B cell (primary cell): ENCODE measurements around the gene APOB. TPM values are rescaled to one million over a fixed set of nuclear protein-coding genes. Genes with fewer than 3 reads are reported as not detected.

Source experiments
- ATAC-seq: fragments of 200-7000 bp; cut with Tn5 transposase; one replicate; pipeline ENCODE4 v1.10.0; 2021; ENCODE audit warnings: low read depth, mild to moderate bottlenecking, moderate number of reproducible peaks, moderate library complexity
- CTCF ChIA-PET: fragments of 350-600 bp; sonication (Branson Sonifier 250); formaldehyde crosslinking; loops from one replicate; lab custom pipeline; 2021; ENCODE audit warnings: antibody characterized with exemption, inconsistent platforms; lab: Charles Lee
- POLR2A ChIA-PET: fragments of 350-600 bp; sonication (Branson Sonifier 250); formaldehyde crosslinking; loops from one replicate; lab custom pipeline; 2021; ENCODE audit warnings: antibody characterized with exemption; lab: Charles Lee
- DNase-seq: peaks from one replicate; pipeline ENCODE4 v3.0.0; 2013
- H2AFZ ChIP-seq: 2 replicates; pipeline ENCODE4 v1.6.1; 2012; ENCODE audit warnings: mild to moderate bottlenecking, low read depth, low read length; ENCODE audit not compliant: insufficient read depth, poor library complexity, severe bottlenecking
- H3K27ac ChIP-seq, 2 donors: 1 replicate in 1 of 2; 2 replicates in 1 of 2; pipeline ENCODE4 v1.5.1; 2012 to 2013; ENCODE audit warnings: low read length in 2 of 2, mild to moderate bottlenecking in 2 of 2, moderate library complexity in 1 of 2
- H3K27me3 ChIP-seq, 4 experiments: fragments of 200-600 bp in 1 of 4; sonication (generic) in 1 of 4; replicated peaks in 1 of 4; 1 replicate in 2 of 4; 2 replicates in 2 of 4; pipeline versions ENCODE4 v1.6.1 to v1.7.0; 2013 to 2016; ENCODE audit warnings: low read length in 3 of 4, mild to moderate bottlenecking in 2 of 4, mixed read lengths in 1 of 4, moderate library complexity in 1 of 4; ENCODE audit not compliant: insufficient read depth in 4 of 4, control insufficient read depth in 3 of 4; ENCODE audit errors: control extremely low read depth in 1 of 4
- H3K36me3 ChIP-seq, 2 experiments: replicated peaks in 1 of 2; 1 replicate in 1 of 2; 2 replicates in 1 of 2; pipeline versions ENCODE4 v1.6.1 to v1.7.1; 2013; ENCODE audit warnings: low read length in 1 of 2; ENCODE audit not compliant: insufficient read depth in 2 of 2, control insufficient read depth in 1 of 2; ENCODE audit errors: control extremely low read depth in 1 of 2, extremely low read depth in 1 of 2
- H3K4me1 ChIP-seq, 2 donors: fragments of 200-600 bp in 1 of 2; sonication (generic) in 1 of 2; 1 replicate in 1 of 2; 2 replicates in 1 of 2; pipeline versions ENCODE4 v1.5.1 to v1.6.1; 2013 to 2017; ENCODE audit warnings: low read length in 2 of 2; ENCODE audit not compliant: control insufficient read depth in 2 of 2, insufficient read depth in 2 of 2
- H3K4me2 ChIP-seq: replicated peaks from 2 replicates; pipeline ENCODE3; 2012; ENCODE audit warnings: mild to moderate bottlenecking, low read depth, low read length; ENCODE audit not compliant: poor library complexity, severe bottlenecking
- H3K4me3 ChIP-seq, 5 experiments: fragments of 200-600 bp in 1 of 5; sonication (generic) in 1 of 5; 1 replicate in 3 of 5; 2 replicates in 2 of 5; pipeline versions ENCODE4 v1.5.1 to v1.7.0; 2011 to 2016; ENCODE audit warnings: low read length in 4 of 5, mild to moderate bottlenecking in 4 of 5, low read depth in 2 of 5, control low read depth in 1 of 5, moderate library complexity in 1 of 5; ENCODE audit not compliant: insufficient read depth in 1 of 5; ENCODE audit errors: control extremely low read depth in 1 of 5, extremely low read depth in 1 of 5
- H3K79me2 ChIP-seq: fragments of 200-600 bp; sonication (generic); one replicate; pipeline ENCODE4 v1.6.0; 2016; ENCODE audit warnings: low read length; ENCODE audit not compliant: control insufficient read depth, insufficient read depth
- H3K9ac ChIP-seq: fragments of 200-600 bp; sonication (generic); 2 replicates; pipeline ENCODE4 v1.6.1; 2017; ENCODE audit warnings: mild to moderate bottlenecking, low read length, moderate library complexity
- H3K9me3 ChIP-seq, 3 donors: one replicate each; pipeline versions ENCODE4 v1.6.1 to v1.7.1; 2013; ENCODE audit warnings: low read length in 2 of 3; ENCODE audit not compliant: control insufficient read depth in 2 of 3, insufficient read depth in 1 of 3; ENCODE audit errors: control extremely low read depth in 1 of 3
- H4K20me1 ChIP-seq: 2 replicates; pipeline ENCODE4 v1.6.0; 2012; ENCODE audit warnings: mild to moderate bottlenecking, low read length; ENCODE audit not compliant: insufficient read depth, control insufficient read depth, poor library complexity, severe bottlenecking
- H3K27ac Mint-ChIP-seq: one replicate; pipeline ENCODE4 v1.8.0; 2021; ENCODE audit warnings: mixed read lengths
- H3K27me3 Mint-ChIP-seq: one replicate; pipeline ENCODE4 v1.8.0; 2021; ENCODE audit warnings: mixed read lengths
- H3K4me1 Mint-ChIP-seq: one replicate; pipeline ENCODE4 v1.8.0; 2021; ENCODE audit warnings: mixed read lengths
- H3K4me3 Mint-ChIP-seq: one replicate; pipeline ENCODE4 v1.8.0; 2021; ENCODE audit warnings: mixed read lengths
- H3K9me3 Mint-ChIP-seq: one replicate; pipeline ENCODE4 v1.8.0; 2022; ENCODE audit warnings: mixed read lengths; ENCODE audit not compliant: insufficient read depth
- CTCF ChIP-seq: fragments of 200-600 bp; IDR thresholded peaks from one replicate; pipeline ENCODE4 v1.8.0; 2022; ENCODE audit warnings: antibody characterized with exemption, mild to moderate bottlenecking
- EZH2 ChIP-seq: IDR thresholded peaks from 2 replicates; pipeline ENCODE4 v1.6.1; 2012; ENCODE audit warnings: borderline replicate concordance, low read depth, mild to moderate bottlenecking, moderate library complexity, low read length; ENCODE audit not compliant: insufficient read depth, poor library complexity, severe bottlenecking
- WGBS: methylation state at CpG from one replicate; pipeline ENCODE4 v1.1.5; 2013; ENCODE audit warnings: missing lambda C conversion rate; ENCODE audit not compliant: insufficient coverage; 5-methylcytosine and 5-hydroxymethylcytosine counted together
- intact Hi-C: fragments of 100-400 bp; cut with micrococcal nuclease; formaldehyde crosslinking; loops from one replicate; pipeline ENCODE4 v1.10.0; 2022
- polyA plus RNA-seq: library from polyadenylated mRNA; depleted of rRNA; stranded (reverse); fragments of >200 nt; gene quantifications from 2 replicates; pipeline ENCODE4 v1.2.3, GENCODE V29; 2012
- total RNA-seq, 2 donors: library from RNA; stranded (reverse); fragments of 120-200 nt in 1 of 2; gene quantifications; 1 replicate in 1 of 2; 2 replicates in 1 of 2; pipeline versions ENCODE4 v1.2.3 to v1.2.4, GENCODE V29; 2013 to 2022

APOB gene
- total and polyA plus RNA-seq, 2 donors (not counting 1 experiment from before 2014, with no cell fraction given): not detected

GRCh38 chr2:21078296-21078695, 34.4 kb upstream of the APOB start:
- ATAC-seq: no peak
- H3K36me3 ChIP-seq: no peaks in the 10 kb centered on the region
- ChIA-PET CTCF (interaction anchor here (1.3 kb wide), 1 partner anchor 35 kb away, joined by 4 read pairs; the partner anchor contains the start of gene APOB), POLR2A (no interaction called here)
- DNase-seq: no peak
- H3K79me2 ChIP-seq: no peaks in the 10 kb centered on the region
- no peaks in the 10 kb centered on the region for H3K4me1 ChIP-seq
- peaks cover 0 to 6% (median 3%) of the 10 kb centered on the region in 3 donors for H3K9me3 ChIP-seq
- Mint-ChIP-seq H3K27me3 (peaks cover 3% of the 10 kb centered on the region), H3K9me3 (peaks cover 7% of the 10 kb centered on the region), H3K4me1 (no peaks in the 10 kb centered on the region), H3K4me3 (no peak overlapping the region), H3K27ac (no peak overlapping the region)
- no peak overlapping the region for H3K4me2 ChIP-seq
- H3K4me3 ChIP-seq: no peak overlapping the region
- H4K20me1 ChIP-seq: no peaks in the 10 kb centered on the region
- no peak overlapping the region for H2AFZ ChIP-seq
- H3K27ac ChIP-seq: no peak overlapping the region
- no peak overlapping the region for H3K9ac ChIP-seq
- no peak for TF ChIP-seq CTCF
- TF ChIP-seq EZH2: no peak
- no peaks in the 10 kb centered on the region for H3K27me3 ChIP-seq
- WGBS: no CpG with 5 or more reads among the region's 1 CpG
- intact Hi-C loops: no loop called here

- Histone ChIP-seq H3K79me2 (no peaks in the 10 kb centered on the region), H3K9ac (no peak overlapping the region), H2AFZ (no peak overlapping the region), H3K4me3 (no peak overlapping the region), H3K27me3 (peaks cover 0 to 5% (median 0%) of the 10 kb centered on the region in 4 experiments), H3K36me3 (no peaks in the 10 kb centered on the region), H3K27ac (no peak overlapping the region), H3K4me2 (no peak overlapping the region), H4K20me1 (no peaks in the 10 kb centered on the region), H3K9me3 (no peaks in the 10 kb centered on the region), H3K4me1 (no peaks in the 10 kb centered on the region)
- DNase-seq (no peak), ATAC-seq (no peak)
- ChIA-PET POLR2A (no interaction called here), CTCF (no interaction called here)
- no peak overlapping the region for H3K4me3 Mint-ChIP-seq
- peaks cover 9% of the 10 kb centered on the region for H3K27me3 Mint-ChIP-seq
- TF ChIP-seq EZH2 (no peak), CTCF (no peak)
- WGBS: 84% methylated on average over 2 of the region's 4 CpGs
- no peaks in the 10 kb centered on the region for H3K9me3 Mint-ChIP-seq
- no peak overlapping the region for H3K27ac Mint-ChIP-seq
- H3K4me1 Mint-ChIP-seq: no peaks in the 10 kb centered on the region
- intact Hi-C loops: no loop called here
Measured at GRCh38 chr2:21072477-21073242, 28.8 kb upstream of the APOB start.
